HG02798 (cell line): ENCODE data around the gene SIPA1L3.

Experiments
- ATAC-seq: cut with Tn5 transposase; IDR thresholded peaks from one replicate; pipeline ENCODE4 v1.9.1; 2021; ENCODE audit warnings: mild to moderate bottlenecking; ENCODE audit not compliant: unreplicated experiment, poor library complexity

SIPA1L3 gene

DNA sequence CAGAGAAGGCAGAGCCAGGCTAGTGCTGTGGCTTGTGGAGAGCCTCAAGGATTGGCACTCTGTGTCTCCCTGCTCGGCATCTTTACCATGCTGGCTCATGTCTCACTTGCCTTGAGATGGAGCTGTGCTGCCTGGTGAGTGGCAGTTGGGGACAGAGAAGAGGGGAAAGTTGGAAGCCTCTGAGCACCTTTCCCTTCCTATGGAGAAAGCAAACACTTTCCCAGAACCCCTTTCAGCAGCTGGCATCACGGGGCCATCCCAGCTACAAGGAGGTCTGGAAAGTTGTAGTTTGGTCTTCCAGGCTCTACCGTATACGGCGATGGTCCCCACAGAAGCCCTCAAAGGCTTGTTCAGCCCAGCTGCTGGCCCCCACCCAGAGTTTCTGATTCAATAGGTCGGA is 258.3 kb downstream of the SIPA1L3 start:
- no peak for ATAC-seq

DNA sequence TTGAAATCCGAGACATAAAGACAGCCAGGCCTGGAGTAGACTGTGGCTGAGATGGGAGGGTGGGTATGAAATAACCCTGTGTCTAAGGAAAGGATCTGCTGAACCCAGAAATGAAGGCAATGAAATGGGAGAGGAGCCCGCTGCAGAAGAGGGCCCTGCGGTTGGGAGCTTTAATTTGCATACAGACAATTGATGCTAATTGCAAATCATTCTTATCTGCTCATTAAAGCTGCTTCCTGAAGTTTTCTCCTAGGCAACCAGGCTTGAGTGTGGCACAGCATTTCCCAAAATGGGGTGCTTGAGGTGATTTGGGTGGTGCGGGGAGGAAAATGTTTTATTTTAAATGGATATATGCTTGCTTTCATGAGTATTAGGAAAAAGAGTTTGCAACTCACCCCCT is 261.6 kb downstream of the SIPA1L3 start:
- ATAC-seq, result no peak

DNA sequence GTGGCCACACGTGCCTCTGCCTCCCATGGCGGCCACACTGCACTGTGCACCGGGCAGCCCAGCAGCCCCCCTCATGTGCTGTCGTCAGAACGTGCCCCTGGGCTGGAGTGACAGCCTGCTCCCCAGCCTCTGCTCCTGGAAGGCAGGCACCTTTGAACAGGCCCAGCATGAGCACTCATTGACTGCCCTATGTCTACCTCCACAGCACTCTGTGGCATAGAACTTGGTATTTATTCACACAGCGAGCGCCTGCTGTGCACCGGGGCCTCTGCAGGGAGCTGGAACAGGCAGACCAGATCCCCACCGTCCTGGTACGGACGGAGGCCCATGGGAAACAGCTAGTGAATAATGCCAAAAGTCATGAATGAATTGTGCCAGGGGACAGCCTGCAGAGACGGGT is 263.3 kb downstream of the SIPA1L3 start:
- no peak for ATAC-seq

- no peak for ATAC-seq
Measured at GRCh38 chr19:38172001-38172400, 265.0 kb downstream of the SIPA1L3 start.

GRCh38 chr19:38173291-38174041 is 266.5 kb downstream of the SIPA1L3 start:
- ATAC-seq, result no peak

DNA sequence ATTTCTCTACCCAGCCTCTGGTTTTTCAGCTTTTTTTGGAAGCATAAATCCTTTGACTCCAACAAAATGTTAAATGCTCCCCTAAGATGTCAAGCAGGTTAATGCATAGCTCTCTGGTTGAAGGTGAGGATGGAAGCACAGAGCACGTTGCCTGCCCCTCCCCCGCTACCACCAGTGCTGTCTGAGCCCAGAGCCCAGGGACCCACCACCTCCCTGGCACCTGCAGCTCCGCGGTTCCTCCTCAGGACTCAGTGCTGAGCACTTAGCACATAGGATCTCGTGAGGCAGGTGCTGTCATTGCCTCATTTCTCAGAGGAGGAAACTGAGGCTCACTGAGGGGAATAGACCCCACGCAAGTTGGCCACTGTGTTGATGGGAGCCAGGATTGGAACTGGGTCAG is 268.4 kb downstream of the SIPA1L3 start:
- ATAC-seq, result no peak

DNA sequence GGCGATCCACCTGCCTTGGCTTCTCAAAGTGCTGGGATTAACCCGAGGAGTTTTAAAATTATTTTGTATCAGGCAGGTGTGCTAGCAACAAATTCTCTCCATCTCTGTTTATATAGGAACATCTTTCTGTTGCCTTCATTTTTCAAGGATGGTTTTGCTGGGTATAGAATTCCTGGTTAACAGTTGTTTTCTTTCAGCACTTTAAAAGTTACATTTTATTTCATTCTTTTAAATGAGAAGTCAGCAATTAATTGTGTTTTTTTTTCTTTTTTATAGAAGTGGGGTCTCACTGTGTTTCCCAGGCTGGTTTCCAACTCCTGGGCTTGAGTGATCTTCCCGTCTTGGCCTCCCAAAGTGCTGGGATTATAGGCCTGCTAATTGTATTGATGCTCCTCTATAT is 273.1 kb downstream of the SIPA1L3 start:
- ATAC-seq, result no peak

DNA sequence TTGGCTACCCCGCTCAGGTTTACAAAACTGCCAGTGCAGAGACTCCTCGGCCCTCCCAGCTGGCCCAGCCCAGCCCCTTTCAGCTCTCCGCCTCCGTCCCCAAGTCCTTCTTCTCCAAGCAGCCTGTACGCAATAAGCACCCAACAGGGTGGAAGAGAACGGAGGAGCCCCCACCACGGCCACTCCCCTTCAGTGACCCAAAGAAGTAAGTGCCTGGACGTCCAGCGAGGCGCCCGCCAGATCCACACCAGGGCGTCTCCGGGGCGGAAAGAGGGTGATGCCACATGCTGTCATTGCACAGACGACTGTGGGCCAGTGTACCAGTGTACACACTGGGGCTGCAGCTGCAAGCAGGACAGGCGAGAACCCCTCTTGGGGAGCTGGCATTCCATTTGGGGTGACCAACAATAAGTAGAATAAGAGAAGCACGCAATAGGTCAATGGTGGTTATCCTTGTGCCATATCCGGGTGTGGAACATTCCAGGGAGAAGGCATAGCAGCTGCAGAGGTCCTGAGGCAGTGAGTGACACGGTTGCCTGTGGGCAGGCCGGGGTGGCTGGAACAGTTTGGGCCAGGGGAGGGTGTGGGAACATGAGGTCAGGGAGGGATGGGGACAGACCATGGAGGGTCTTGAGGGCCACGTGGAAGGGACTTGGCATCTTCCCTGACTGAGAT is 275.7 kb downstream of the SIPA1L3 start:
- no peak for ATAC-seq

DNA sequence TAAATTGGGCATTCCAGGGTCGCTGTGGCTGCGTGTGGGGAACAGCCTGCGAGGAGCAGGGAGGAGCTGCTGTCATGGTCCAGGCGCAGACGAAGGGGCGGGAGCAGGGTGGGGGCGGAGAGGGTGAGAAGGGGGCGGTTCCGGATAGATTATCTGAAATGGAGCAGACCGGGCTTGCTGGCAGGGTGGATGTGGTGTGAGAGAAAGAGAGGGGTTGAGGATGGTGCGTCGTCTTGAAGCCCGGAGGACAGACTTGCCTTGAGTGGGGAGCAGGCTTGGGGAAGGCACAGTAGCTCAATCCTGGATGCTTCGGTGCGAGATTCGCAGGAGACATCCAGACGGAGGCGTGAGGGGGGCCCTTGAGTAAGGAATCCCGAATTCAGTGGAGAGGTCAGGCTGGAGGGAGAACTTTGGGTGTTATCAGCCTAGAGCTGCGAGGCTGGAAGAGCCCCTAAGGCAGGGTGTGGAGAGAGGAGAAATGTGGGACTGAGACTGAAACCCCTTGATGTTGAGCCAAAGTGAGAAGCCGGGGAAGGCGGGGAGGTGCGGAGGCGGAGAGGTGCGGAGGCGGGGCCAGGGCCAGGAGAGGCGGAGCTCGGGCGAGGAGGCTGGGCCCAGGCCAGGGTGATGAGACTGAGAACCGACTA is 276.4 kb downstream of the SIPA1L3 start:
- no peak for ATAC-seq

- no peak for ATAC-seq
Measured at GRCh38 chr19:38184815-38185214, 277.8 kb downstream of the SIPA1L3 start.

GRCh38 chr19:38185562-38185961 is 278.6 kb downstream of the SIPA1L3 start:
- ATAC-seq, result no peak

DNA sequence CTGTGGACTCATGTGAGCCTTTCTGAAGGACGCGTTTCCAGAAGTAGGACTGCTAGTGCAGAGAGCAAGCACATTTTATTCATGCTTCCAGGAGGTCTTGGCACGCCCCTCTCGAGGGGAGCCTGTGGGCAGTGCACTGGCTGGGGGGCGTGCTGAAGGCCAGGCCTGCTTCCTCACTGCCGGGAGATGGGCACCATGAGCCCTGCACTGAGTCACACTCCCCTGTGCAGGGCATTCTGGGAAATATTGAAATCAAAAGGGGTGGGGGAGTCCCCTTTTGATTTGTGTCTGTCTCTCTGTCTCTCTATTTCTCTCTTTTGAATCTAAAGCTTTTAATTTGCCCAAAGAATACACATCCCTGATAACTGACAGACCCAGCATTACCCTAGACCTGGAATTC is 283.1 kb downstream of the SIPA1L3 start:
- ATAC-seq, result no peak

DNA sequence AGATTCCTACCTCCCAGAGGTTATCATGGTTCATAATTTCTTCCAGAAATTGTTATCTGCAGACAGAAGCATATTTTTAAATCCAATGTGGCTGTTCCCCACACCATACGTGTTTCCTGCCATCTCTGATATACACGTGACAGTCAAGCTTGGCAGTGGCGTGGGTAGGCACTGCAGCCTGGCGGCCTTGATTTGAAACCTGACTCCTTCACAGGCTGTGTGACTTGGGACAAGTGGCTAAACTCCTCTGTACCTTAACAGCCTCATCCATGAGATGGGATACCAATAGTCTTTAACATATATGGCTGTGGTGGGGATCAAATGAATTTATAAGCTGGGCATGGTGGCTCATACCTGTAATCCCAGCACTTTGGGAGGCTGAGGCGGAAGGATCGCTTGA is 283.8 kb downstream of the SIPA1L3 start:
- no peak for ATAC-seq

- ATAC-seq, result no peak
Measured at GRCh38 chr19:38191747-38192146, 284.7 kb downstream of the SIPA1L3 start.

DNA sequence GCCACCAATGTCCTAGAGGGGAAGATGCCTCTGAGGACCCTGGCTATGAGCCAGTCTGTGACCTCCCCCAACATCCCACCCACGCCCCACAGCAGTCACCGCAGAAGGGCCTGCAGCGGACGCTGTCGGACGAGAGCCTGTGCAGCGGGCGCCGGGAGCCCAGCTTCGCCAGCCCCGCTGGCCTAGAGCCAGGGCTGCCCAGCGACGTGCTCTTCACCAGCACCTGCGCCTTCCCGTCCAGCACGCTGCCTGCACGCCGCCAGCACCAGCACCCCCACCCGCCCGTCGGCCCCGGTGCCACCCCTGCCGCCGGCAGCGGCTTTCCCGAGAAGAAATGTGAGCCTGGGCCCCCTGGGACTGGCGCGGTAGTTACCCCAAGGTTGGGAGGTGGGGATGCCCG is 286.4 kb downstream of the SIPA1L3 start:
- ATAC-seq, result no peak

- ATAC-seq, result no peak
Measured at GRCh38 chr19:38194061-38194701, 287.2 kb downstream of the SIPA1L3 start.

- ATAC-seq, result no peak
Measured at GRCh38 chr19:38195237-38195636, 288.2 kb downstream of the SIPA1L3 start.

- ATAC-seq, result no peak
Measured at GRCh38 chr19:38196245-38196837, 289.3 kb downstream of the SIPA1L3 start.

DNA sequence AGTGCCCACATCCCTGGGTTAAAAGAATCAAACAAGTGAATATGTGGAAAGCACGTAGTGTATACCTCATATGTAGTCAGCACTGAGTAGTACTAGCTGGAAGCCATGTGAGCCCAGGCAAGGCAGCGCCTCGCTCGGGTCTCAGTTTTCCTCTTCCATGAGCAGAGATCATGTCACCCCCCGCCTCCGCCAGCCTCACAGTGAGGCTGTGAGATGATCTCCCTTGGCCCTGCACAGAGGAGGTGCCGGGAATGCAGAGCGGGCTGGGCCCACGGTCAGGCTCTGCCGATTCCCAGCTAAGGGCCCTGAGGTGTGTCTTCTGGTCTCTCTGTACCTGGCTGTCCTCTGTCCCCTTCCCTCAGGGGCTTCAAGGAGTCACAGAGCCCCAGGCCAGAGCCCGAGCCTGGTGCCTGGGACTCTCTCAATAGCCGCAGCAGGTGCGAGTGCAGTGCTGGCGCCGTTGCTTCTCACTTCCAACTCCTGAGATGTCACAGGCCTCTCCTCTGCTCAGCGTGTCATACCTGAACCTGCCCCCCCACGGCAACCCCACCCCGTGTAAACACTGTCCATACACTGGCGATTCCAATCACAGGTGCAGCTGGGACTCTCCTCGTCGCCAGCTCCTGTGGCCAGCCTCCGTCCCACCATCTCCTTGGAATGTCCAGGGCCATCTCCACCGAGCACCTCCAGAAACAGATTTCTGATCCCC is 290.1 kb downstream of the SIPA1L3 start:
- ATAC-seq, result no peak
